HEK293T (cell line): ENCODE measurements around the gene KCNIP1.

ENCODE experiments used
- CTCF ChIA-PET: fragments of 350-600 bp; formaldehyde crosslinking; extraction: SDS; loops from one replicate; lab custom pipeline; 2021; ENCODE audit warnings: antibody characterized with exemption, inconsistent platforms; lab: Yijun Ruan, JAX
- POLR2A ChIA-PET: fragments of 350-600 bp; formaldehyde crosslinking; extraction: SDS; loops from one replicate; lab custom pipeline; 2020; ENCODE audit warnings: antibody characterized with exemption, inconsistent platforms; lab: Yijun Ruan, JAX
- DNase-seq: peaks from one replicate; pipeline ENCODE4 v3.0.0; 2012; ENCODE audit warnings: mixed read lengths; ENCODE audit errors: extremely low spot score
- ARNT ChIP-seq: fragments of 450-650 bp; IDR thresholded peaks from 2 replicates; pipeline ENCODE4 v1.6.1; 2017; ENCODE audit warnings: mild to moderate bottlenecking
- BHLHE40 ChIP-seq: fragments of 450-650 bp; IDR thresholded peaks from 2 replicates; pipeline ENCODE4 v1.6.1; 2016; ENCODE audit warnings: mild to moderate bottlenecking, moderate library complexity, borderline replicate concordance
- CTBP1 ChIP-seq: fragments of 450-650 bp; IDR thresholded peaks from 2 replicates; pipeline ENCODE4 v1.6.1; 2016; ENCODE audit warnings: borderline replicate concordance
- ELF4 ChIP-seq: fragments of 450-650 bp; IDR thresholded peaks from 2 replicates; pipeline ENCODE4 v1.6.1; 2017; ENCODE audit warnings: antibody characterized with exemption
- FOXA1 ChIP-seq: fragments of 450-650 bp; IDR thresholded peaks from 2 replicates; pipeline ENCODE4 v1.6.1; 2016; ENCODE audit warnings: mild to moderate bottlenecking
- FOXK2 ChIP-seq: fragments of 450-650 bp; IDR thresholded peaks from 2 replicates; pipeline ENCODE4 v1.6.1; 2016; ENCODE audit warnings: mild to moderate bottlenecking
- FOXM1 ChIP-seq: fragments of 450-650 bp; IDR thresholded peaks from 2 replicates; pipeline ENCODE4 v1.6.1; 2017; ENCODE audit warnings: mild to moderate bottlenecking, borderline replicate concordance
- HDGF ChIP-seq: fragments of 450-650 bp; IDR thresholded peaks from 2 replicates; pipeline ENCODE4 v1.6.1; 2017; ENCODE audit warnings: antibody characterized with exemption, borderline replicate concordance
- L3MBTL2 ChIP-seq: fragments of 450-650 bp; conservative IDR thresholded peaks from 2 replicates; pipeline ENCODE4 v1.6.1; 2016; ENCODE audit warnings: mild to moderate bottlenecking
- LEF1 ChIP-seq: fragments of 450-650 bp; IDR thresholded peaks from 2 replicates; pipeline ENCODE4 v1.6.1; 2017; ENCODE audit warnings: mild to moderate bottlenecking, borderline replicate concordance
- NFRKB ChIP-seq: fragments of 450-650 bp; IDR thresholded peaks from 2 replicates; pipeline ENCODE4 v1.6.1; 2016; ENCODE audit warnings: mild to moderate bottlenecking, moderate library complexity
- PKNOX1 ChIP-seq: fragments of 450-650 bp; IDR thresholded peaks from 2 replicates; pipeline ENCODE4 v1.6.1; 2016
- SP1 ChIP-seq: fragments of 450-650 bp; IDR thresholded peaks from 2 replicates; pipeline ENCODE4 v1.6.1; 2017
- SUZ12 ChIP-seq: fragments of 450-650 bp; IDR thresholded peaks from 2 replicates; pipeline ENCODE4 v1.6.1; 2016; ENCODE audit warnings: mild to moderate bottlenecking
- TARDBP ChIP-seq: fragments of 450-650 bp; IDR thresholded peaks from 2 replicates; pipeline ENCODE4 v1.6.1; 2016
- ZNF384 ChIP-seq: fragments of 450-650 bp; IDR thresholded peaks from 2 replicates; pipeline ENCODE4 v1.6.1; 2016

Gene KCNIP1

DNA sequence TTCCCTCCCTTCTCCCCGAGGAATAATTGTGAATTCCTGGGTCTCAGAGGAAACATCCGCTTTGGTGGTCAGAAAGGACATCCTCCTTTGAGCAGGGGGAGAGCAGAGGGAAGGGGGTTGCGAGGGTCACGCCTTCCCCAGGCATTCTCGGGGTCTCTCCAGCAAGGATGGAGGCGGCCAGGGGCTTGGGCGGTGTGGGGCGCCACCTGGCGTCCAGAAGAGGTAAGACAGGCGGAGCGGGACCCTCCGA, 129.1 kb downstream of the KCNIP1 start:
- TF ChIP-seq CTBP1 (no peak), ELF4 (no peak), ARNT (no peak), LEF1 (no peak), FOXM1 (no peak), TARDBP (no peak), BHLHE40 (no peak), PKNOX1 (no peak), L3MBTL2 (no peak), FOXA1 (no peak), NFRKB (no peak), SUZ12 (no peak), HDGF (no peak), SP1 (no peak)
- DNase-seq: no peak
- ChIA-PET CTCF (interaction anchor here (0.8 to 3.6 kb wide), 11 partner anchors 9 to 201 kb away, joined by 3 to 22 read pairs (median 4); no protein-coding TSS in a partner anchor), POLR2A (interaction anchor here (0.7 to 1.5 kb wide), 6 partner anchors 21 to 481 kb away, joined by 3 to 9 read pairs (median 4); no protein-coding TSS in a partner anchor)

GRCh38 chr5:170633235-170634081, 129.6 kb downstream of the KCNIP1 start:
- CTCF ChIA-PET: interaction anchor here (0.6 to 3.6 kb wide), 23 partner anchors 10 to 407 kb away, joined by 3 to 22 read pairs (median 4); no protein-coding TSS in a partner anchor
- POLR2A ChIA-PET: interaction anchor here (0.5 to 1.5 kb wide), 17 partner anchors 8 to 480 kb away, joined by 3 to 9 read pairs (median 3); no protein-coding TSS in a partner anchor
- peak; percentile 93 for DNase-seq
- TF ChIP-seq FOXK2: no peak
- no peak for TF ChIP-seq NFRKB
- no peak for TF ChIP-seq PKNOX1
- no peak for TF ChIP-seq FOXM1
- TF ChIP-seq L3MBTL2: peak; percentile 84

DNA sequence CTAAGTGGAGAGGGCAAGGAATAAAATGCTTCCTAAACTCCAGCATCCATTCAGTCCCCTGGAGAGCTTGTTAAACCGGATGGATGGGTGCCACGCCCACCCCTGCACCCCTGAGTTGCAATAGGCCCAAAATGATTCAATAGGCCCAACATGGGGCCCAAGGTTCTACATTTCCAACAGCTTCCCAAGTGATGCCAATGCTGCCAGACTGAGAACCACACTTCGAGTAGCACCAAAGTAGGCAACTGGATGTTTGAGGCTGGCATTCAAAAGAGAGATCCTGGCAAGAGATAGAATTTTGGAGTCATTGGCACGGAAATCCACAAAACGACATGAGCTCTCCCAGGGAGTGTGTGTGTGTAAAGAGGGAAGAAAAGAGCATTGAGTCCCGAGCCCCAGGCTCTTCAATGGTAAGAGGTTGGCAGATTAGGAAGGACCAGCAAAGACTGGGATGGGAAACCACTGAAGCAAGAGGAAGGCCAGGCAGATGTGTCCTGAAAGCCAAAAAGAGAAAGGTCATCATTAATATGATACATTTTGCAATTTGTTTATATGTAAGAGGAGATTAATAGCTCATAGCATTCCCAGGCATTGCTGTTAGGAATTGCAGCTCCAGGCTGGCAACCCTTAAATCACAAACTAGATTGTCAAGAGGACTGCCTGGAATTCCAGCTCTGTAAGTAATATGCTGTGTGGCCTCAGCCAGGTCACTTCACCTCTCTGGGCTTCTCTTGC, 130.6 kb downstream of the KCNIP1 start:
- ChIA-PET CTCF (interaction anchor here (0.6 to 3.6 kb wide), 9 partner anchors 28 to 368 kb away, joined by 3 to 18 read pairs (median 4); no protein-coding TSS in a partner anchor), POLR2A (interaction anchor here (0.6 to 1.5 kb wide), 10 partner anchors 9 to 228 kb away, joined by 3 to 9 read pairs (median 3); no protein-coding TSS in a partner anchor)
- no peak for TF ChIP-seq FOXA1
- no peak for TF ChIP-seq SP1
- no peak for TF ChIP-seq L3MBTL2
- no peak for TF ChIP-seq BHLHE40
- no peak for TF ChIP-seq ZNF384
- no peak for TF ChIP-seq PKNOX1
- TF ChIP-seq SUZ12: no peak
- TF ChIP-seq NFRKB: no peak
- TF ChIP-seq ARNT: no peak
- TF ChIP-seq TARDBP: no peak
- TF ChIP-seq ELF4: no peak
- no peak for DNase-seq

DNA sequence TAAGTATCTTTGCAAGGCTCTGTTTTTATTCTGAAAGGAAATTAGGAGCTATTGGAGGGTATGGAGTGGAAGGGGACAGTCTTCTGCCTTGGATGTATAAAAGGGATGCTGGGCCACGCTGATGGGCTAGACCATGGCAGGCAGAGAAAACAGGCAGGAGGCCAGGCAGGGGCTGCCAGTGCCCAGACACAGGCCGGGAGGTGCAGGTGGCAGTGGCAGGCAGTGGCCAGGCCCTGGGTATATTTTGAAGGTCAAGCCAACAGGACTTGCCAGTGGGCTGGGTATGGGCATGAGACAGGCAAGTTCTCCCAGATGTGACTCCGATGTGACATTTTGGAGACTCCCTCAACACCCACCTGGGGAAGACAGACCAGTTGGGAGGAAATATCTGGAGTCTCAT, 131.9 kb downstream of the KCNIP1 start:
- TF ChIP-seq L3MBTL2 (no peak), ELF4 (no peak), ARNT (no peak), PKNOX1 (no peak), NFRKB (no peak), BHLHE40 (no peak), FOXM1 (no peak), ZNF384 (no peak), CTBP1 (no peak), LEF1 (no peak), HDGF (no peak), TARDBP (no peak), FOXK2 (no peak), SUZ12 (no peak), SP1 (no peak), FOXA1 (no peak)
- CTCF ChIA-PET: no interaction called here
- POLR2A ChIA-PET: no interaction called here
- no peak for DNase-seq

GRCh38 chr5:170636206-170636605, 132.4 kb downstream of the KCNIP1 start:
- CTCF ChIA-PET: no interaction called here
- POLR2A ChIA-PET: no interaction called here
- no peak for TF ChIP-seq L3MBTL2
- no peak for TF ChIP-seq BHLHE40
- TF ChIP-seq FOXK2: no peak
- no peak for TF ChIP-seq SUZ12
- no peak for TF ChIP-seq TARDBP
- TF ChIP-seq ARNT: no peak
- no peak for TF ChIP-seq FOXM1
- no peak for TF ChIP-seq LEF1

More at GRCh38 chr5:170636206-170636605, 132.4 kb downstream of the KCNIP1 start:
- DNase-seq: no peak
